Suppressor macrophage (primary cell): Measurements from ENCODE around the gene LRRN1.
"Not testable (repeated sequence)": the region's sequence is repeated elsewhere in the genome, so short reads cannot be mapped to it uniquely, and the experiment has no call there.

Experiments used
- DNase-seq, 4 experiments: peaks; one replicate each; pipeline ENCODE4 v3.0.0-alpha.2; 2020 to 2022

The LRRN1 gene

GRCh38 chr3:3813013-3813412 lies 13.8 kb downstream of the LRRN1 start:
- DNase-seq = no peak

DNA sequence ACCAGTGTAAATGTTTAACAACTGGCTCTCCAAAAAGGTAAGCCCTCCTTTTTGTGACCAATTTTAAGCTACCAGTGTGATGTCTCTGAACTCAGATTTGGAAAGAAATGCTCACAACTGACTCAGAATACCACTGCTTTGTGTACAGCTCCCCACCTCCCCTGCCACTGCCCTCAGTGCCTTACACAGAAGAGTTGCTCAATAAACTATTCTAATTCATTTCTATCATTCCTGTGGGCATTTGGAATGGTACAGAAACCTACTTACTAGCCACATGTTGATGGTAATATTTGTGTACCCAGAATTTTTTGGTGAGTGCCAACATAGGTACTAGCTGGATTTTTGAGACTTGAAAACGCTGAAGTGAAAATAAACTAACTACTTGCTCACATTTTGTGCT lies 16.0 kb downstream of the LRRN1 start:
- DNase-seq = no peak

DNA sequence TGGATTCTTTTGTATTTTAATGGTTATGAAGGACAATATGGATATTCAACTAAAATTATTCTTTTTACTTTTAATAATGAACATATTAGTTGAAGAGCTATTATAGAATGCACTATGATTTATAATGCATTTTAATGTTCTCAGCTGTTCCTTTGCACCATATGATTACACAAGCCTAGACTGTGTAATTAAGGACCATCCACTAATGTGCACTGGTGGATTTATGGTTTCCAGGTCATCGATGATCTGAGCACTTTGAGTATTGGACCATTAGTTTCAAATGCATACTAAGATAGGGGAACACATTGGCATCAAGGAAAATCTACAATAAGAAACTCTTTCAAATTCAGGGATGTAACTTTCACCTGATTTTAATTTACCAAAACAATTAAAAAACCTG lies 16.8 kb downstream of the LRRN1 start:
- DNase-seq = no peak

GRCh38 chr3:3817865-3818264 lies 18.6 kb downstream of the LRRN1 start:
- peak; percentile 61 to 83 (median 74) for DNase-seq

DNA sequence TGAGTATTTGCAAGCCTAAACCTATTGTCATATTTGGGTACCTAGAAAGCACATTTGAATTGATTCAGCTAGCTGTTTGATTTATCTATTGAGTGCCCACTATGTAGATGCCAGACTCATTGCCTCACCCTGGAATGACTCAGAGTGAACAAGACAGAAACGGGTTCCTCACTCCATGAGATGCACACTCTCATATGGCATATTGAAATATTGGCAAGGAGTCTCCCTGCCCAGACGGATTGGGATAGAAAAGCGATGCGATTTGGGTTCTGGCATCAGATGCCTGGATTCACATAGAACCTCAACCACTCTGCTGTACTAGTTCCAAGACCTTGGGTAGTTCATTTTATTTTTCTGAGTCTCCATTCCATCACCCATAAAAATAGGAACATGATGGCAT lies 22.5 kb downstream of the LRRN1 start:
- DNase-seq = no peak

GRCh38 chr3:3825035-3825434 lies 25.8 kb downstream of the LRRN1 start:
- DNase-seq = no peak

GRCh38 chr3:3826521-3826920 lies 27.3 kb downstream of the LRRN1 start:
- no peak for DNase-seq

DNA sequence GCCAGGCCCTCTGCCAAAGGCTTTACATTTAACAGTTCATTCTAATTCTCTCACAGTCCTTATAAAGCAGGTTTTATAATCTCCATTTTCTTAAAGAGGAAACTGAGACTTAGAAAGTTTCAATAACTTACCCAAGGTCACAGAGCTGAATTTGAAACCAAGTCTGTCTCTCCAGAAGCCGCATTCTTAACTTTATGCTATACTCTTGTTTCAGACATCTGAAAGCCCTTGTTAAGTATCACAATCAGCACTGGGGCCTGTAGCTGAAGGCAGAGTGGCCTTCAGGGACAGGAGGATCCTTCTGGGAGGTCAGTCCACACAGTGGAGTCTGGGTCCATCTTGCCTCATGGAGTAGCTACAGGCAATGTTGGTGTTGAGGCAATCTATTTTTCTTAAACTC lies 27.9 kb downstream of the LRRN1 start:
- no peak for DNase-seq

- DNase-seq = not testable (repeated sequence)
Observed at GRCh38 chr3:3828417-3828816, 29.2 kb downstream of the LRRN1 start.

DNA sequence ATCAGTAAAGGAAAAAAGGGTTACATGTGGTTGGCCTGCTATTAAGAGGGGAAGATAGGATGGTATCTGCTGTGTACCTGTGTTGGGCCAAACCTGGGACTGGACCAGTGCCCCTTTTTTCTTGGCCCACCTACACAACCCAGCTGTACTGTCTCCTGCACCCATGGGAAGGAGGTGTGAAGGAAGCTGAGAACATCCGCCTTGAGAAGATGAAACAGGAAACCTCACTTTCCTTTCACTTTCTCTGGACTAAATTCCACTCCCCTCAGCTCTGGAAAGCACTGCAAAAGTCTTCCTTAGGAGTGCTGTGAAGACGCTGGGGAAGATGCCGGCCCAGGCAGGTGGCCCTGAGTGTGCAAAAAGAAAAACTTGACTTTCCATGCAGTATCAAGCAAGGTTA lies 37.6 kb downstream of the LRRN1 start:
- DNase-seq = no peak

DNA sequence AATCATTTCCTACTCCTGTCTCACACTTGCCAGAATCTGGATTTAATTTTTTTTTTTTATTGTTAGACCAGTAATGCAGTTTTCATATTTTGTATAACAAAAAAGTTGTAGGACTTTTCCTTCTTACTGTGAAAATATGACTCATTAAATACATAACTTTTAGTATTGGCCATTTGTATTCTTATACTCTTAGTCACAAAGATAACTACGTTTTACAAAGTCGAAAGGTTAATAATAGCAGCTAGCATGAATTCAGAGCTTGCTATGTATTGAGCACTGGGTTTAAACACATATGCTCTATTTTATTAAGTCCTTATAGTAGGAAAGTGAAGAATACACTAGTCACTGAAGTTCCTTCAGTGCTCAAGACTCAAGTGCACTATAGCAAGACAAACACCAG lies 43.1 kb downstream of the LRRN1 start:
- DNase-seq = no peak

- no peak for DNase-seq
Observed at GRCh38 chr3:3847994-3848922, 49.0 kb downstream of the LRRN1 start.

DNA sequence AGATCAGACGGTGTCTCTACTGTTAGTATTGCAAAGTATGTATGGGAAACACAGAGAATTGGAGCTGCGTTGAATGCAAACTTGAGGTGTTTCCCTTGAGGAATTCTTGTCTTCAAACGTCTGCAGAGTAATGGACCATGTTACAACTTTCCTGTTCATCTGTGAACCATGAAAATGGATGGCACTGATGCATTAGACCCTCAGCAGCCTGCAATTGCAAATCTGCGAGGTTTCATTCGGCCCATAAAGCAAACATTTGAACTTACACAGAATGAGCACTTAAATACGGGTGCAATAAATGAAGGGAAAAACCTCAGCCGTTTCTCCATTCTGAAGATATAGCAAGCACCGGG lies 49.7 kb downstream of the LRRN1 start:
- DNase-seq = no peak

GRCh38 chr3:3851621-3852323 lies 52.5 kb downstream of the LRRN1 start:
- peak in 2 of 4 experiments; percentile 10 for DNase-seq

DNA sequence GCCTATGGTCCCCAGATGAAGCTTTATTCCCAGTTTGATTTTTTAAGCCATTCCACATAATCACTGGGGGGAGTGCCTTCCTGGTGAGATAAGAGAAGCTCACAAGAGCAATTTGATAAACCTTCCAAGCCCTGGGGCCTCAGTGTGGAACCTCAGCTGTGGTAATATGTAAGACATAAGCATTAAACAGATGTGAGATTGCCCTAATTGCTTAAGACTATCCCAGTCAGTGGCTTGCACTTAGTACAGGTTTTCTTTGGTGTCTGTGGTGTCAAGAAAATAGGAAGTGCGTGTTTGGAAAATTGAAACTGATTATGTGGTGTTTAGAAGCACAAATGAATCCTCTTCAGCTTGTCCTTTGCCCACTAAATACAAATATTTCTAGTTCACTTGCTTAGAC lies 54.3 kb downstream of the LRRN1 start:
- peak in 1 of 4 experiments; percentile 4 for DNase-seq

DNA sequence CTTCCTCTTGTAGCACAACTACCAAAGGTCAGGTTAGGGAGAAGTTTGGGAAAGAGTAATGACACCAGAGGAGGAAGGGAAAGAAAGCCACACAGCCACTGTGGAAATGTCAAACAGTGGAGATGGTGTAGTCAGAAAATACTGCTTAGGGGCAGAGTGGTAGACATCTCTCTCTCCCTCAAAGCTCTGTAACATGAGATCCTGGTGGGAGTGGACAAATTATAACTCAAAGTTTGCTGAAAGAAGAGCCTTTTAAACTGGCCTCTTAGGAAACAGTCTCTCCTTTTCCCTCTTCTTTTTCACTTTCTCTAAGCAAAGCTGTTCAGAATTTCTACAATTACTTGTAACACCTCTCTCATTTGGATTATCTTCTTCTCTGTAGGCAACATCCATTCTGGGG lies 55.8 kb downstream of the LRRN1 start:
- DNase-seq = no peak

DNA sequence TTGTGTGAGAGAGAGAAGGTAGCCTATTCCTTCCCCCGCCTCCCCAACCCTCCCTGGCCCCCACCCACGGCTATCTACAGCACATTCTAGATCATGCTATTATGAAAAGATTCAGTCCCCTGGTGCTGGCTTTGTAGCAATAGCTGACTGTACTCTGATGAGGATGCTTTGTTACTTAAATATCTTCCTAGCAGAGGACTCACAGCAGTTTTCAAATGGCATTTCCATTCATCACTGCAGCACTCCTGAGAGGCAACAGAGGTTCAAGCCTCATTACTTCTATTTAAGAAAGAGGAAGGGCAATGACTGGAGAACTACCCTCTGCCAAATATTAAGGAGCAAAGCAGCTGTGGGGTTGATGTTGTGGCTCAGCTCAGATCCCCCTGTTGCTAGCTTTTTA lies 61.0 kb downstream of the LRRN1 start:
- DNase-seq = no peak

DNA sequence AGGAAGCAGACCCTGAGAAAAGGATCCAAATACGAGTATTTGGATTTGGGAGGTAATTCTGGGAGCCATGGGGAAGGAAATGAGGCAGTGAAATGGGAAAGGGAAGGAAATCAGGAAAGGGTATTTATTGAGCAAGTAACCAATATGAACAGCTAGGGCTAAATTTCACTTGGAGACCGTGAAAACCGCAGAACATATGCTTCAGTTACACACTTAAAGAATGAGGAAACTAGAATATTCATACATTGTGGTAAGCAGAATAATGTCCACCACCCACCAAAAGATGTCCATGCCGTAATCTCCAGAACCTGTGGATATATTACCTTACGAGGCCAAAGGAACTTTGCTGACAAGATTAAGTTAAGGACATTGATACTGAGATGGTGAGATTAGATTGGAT lies 63.3 kb downstream of the LRRN1 start:
- DNase-seq = no peak

GRCh38 chr3:3875491-3875890 lies 76.3 kb downstream of the LRRN1 start:
- DNase-seq = no peak

- DNase-seq = no peak
Observed at GRCh38 chr3:3881050-3881449, 81.8 kb downstream of the LRRN1 start.

- not testable (repeated sequence) for DNase-seq
Observed at GRCh38 chr3:3887311-3887710, 88.1 kb downstream of the LRRN1 start.

DNA sequence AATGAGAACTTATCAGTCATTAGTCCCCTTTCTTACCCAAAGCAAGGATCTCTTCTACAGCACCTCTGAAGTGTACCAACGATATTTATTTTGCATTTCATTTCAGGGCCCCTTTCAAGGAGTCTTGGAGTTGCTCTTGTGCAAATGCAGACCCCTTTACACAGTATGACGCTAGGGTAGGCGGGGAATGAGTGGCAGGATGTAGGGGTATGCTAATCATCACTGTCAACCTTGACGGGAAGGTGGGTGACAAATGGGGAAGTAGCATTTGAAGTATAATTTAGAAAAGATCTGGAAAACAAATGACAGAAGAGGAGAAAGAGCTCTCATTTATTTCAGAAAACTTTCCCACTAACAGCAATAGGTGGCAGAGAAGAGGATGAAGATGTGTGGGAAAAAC lies 94.4 kb downstream of the LRRN1 start:
- DNase-seq = no peak
